GM19452 (cell line): ENCODE results near the gene IRF2.
A peak's percentile ranks its signal among the peaks of the same experiment; 100 is the strongest.
"Not testable (repeated sequence)": the region's sequence is repeated elsewhere in the genome, so short reads cannot be mapped to it uniquely, and the experiment has no call there.

Experiments
- ATAC-seq: cut with Tn5 transposase; IDR thresholded peaks from one replicate; pipeline ENCODE4 v1.9.1; 2021; ENCODE audit not compliant: unreplicated experiment

IRF2 gene

DNA sequence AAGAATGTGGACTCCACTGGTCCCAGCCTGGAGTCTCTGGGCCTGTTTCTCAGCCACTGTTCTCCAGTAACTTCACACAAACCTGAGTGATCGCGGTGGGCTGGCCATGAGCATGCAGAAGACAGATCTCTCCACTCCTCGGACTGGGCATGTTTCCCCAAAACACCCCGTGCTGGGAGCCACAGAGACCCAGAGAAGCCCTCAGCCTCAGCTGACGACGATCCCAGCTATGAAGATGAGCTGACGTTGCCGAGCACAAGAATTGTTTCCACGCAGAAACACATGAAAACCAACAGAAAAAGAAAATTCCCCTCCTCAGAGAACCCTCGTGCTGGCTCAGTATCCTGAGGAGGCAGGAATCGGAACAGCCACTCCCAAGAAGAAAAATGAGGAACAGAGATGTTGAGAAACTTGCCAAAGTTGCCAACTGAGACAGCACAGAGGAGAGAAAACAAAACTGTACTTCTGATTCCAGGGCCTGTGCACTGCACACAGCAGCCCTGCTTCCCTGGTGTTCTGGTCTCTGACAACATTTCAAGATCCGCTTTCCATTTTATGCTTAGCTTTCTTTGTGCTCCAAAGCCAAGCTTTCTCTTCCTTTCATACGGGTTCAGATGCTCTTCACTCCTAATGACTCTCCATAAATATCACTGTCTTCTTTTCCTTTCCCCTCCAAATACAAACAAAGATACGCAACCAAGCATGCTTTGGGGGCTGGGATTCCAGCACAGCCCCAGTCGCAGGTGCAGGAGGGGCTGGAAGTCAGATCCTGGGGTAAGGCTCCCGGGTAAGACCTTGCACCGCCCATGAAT lies 81.4 kb downstream of the IRF2 start:
- no peak for ATAC-seq

- no peak for ATAC-seq
Measured at GRCh38 chr4:184392316-184392715, 82.0 kb downstream of the IRF2 start.

DNA sequence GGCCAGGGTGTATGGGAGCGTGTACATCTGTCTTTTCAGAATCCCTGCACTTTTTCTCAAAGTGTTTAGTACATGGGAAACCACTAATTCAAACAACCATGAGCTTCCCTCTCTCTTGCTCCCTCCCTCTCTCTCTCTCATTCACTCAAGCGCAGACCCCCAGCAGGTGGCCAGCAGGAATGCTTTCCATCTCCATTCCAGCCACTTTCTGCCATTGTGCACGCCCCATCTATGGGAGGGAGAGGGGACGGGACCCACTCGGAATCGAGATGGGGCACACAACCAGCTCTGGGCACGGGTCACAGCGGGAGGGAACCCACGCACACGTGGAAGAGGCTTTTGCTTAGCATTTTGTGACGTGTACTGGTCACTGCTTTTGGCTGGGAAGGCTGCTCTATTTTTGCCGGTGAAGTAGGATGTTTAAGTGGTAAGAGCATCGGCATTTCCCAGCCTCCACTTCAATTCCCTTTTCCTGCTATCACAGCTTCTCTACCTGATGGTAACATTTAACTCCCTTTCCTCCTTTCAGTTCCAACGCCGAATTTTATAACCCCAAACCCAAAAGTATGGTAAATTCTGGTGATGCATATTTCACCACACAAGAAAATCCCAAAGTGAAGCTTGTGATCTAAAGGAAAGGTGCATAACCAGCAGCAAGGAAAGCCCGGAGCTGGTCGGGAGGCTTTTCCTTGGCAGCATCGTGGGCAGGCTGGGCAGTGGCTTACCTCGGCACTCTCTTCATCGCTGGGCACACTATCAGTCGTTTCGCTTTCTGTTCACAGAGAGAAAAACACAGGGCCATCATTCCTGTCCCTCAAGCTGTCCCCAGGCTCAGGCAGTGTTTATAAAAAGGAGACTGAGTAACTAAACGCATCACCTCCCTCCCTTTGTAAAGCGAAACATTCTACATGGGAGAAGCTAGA lies 84.1 kb downstream of the IRF2 start:
- no peak for ATAC-seq

GRCh38 chr4:184388106-184388505 lies 86.2 kb downstream of the IRF2 start:
- no peak for ATAC-seq

- ATAC-seq, result no peak
Measured at GRCh38 chr4:184387351-184387750, 87.0 kb downstream of the IRF2 start.

GRCh38 chr4:184386271-184386781 lies 88.0 kb downstream of the IRF2 start:
- no peak for ATAC-seq

GRCh38 chr4:184385705-184386141 lies 88.6 kb downstream of the IRF2 start:
- no peak for ATAC-seq

- ATAC-seq, result peak; percentile 24
Measured at GRCh38 chr4:184384810-184385557, 89.4 kb downstream of the IRF2 start.

DNA sequence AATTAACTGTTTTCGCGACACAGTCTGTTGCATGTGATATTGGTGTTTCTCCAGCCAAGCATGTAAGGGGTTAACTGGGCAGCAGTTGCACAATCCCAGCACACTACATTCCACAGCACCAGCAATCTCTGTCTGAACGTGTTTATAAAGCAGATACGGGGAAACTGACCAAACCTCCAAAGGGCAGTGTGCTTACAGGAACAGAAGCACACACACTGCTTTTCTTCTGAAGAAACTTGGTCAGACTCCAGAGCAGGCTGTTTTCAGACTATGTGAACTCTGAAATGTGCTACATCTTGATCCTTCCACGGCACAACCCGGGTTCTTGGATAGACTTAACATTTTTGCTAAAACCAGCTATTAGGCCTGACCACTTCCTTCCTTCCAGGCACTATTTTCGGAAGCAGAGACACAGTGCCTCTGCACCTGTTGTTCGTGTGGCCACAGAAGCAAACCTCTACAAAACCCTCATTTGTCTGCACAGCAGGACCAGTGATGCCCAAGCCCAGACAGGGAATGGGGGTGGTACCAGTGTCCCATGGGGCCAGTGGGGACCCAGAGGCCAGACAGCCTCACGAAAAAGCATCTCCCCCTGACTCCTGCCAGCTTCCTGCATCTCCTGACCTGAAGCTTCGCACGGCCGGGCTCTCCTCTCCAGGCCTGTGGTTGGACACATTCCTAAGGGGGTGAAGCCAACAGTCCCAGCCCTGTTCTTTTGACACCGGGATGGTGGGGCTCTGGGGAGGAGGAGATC lies 90.1 kb downstream of the IRF2 start:
- ATAC-seq, result peak; percentile 83

- ATAC-seq, result no peak
Measured at GRCh38 chr4:184383497-184384055, 90.8 kb downstream of the IRF2 start.

DNA sequence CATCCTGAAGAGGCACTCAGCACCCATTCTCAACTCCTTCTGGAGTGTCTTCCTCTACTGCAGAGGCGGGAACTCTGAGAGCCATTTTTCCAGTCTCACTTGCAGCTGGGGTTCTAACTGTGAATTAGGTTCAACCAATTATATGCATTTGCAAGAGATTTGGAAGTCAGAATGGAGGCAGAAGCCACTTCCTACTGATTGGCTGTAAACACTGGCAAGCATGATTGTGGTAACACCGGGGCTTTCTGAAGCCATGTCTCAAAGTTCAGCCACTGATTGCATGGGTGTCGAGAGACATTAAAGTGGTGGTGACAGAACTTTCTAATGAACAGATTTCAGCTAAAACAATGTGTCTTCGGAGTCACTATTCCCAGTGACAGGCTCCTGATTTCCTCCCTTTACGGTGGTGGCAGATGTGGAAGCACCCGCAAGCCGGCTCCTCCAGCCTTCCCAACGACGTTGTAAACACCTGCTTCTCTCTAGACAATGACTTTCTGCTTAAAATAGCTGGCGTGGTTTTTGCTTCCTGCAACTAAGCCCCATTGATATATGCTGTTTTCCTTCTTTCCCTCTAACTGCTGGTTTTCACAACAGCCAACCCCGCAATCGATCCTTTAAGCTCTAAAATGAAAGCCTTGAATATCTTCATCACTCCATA lies 92.0 kb downstream of the IRF2 start:
- no peak for ATAC-seq

- no peak for ATAC-seq
Measured at GRCh38 chr4:184380707-184381106, 93.6 kb downstream of the IRF2 start.

DNA sequence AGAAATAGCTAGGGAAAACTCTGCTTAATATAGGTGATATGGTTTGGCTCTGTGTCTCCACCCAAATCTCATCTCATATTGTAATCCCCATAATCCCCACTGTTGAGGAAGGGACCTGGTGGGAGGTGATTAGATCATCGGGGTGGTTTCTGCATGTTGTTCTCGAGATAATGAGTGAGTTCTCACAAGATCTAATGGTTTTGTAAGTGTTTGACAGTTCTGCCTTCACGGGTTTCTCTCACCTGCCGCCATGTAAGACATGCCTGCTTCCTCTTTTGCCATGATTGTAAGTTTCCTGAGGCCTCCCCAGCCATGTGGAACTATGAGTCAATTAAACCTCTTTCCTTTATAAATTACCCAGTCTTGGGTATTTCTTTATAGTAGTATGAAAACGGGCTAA lies 94.1 kb downstream of the IRF2 start:
- ATAC-seq, result not testable (repeated sequence)

DNA sequence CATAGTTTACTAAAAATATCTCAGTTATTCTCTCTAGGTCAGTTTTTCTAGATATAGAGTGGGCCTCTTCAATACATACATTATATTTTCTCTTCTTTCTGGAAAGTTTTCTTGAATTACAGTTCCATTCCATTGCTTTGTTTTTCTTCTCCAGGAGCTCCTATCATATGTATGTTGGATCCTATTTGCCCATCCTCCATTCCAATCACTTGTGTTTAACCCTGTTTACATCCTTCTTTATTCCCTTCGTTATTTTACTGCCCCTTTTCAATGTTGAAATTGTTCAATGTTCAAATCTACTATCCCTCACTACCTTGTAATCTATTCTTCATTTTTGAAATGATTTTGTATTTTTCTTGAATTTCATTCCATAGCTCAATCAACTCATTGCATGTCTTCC lies 97.4 kb downstream of the IRF2 start:
- no peak for ATAC-seq

- no peak for ATAC-seq
Measured at GRCh38 chr4:184376126-184376838, 98.1 kb downstream of the IRF2 start.

DNA sequence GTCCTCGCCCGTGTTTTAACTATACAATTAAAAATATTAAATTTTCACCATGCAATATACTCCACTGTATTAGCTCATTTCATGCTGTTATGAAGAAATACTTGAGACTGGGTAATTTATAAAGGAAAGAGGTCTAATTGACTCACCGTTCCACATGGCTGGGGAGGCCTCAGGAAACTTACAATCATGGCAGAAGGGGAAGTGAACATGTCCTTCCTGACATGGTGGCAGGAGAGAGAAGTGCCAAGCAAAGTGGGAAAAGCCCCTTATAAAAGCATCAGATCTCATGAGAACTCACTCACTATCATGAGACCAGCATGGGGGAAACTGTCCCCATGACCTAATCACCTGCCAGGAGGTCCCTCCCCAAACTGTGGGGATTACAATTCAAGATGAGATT lies 98.7 kb downstream of the IRF2 start:
- not testable (repeated sequence) for ATAC-seq

GRCh38 chr4:184375027-184375426 lies 99.3 kb downstream of the IRF2 start:
- ATAC-seq, result no peak

DNA sequence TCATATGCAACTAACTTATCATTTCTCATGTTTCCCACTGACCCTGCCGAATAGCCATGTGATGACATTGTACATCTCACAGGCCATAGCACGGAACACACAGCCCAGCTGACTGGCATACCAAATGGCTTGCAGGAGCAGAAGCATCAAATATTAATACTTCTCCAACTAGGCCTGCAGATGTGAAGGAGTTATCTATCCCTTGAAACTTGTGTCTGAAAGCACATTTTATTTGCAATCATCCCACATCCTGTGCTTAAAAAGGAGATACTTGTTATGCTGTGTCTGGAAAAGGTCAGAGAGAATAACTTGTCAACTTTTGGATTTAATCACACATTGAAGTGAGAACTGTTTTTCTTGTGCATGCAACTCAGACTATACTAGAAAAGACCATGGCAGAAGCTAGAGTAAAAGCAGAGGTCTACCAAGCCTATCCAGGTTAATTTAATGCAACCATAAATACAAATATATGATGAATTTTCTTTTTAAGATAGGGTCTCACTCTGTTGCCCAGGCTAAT lies 100.4 kb downstream of the IRF2 start:
- no peak for ATAC-seq

GRCh38 chr4:184371390-184371787 lies 103.0 kb downstream of the IRF2 start:
- ATAC-seq, result no peak
